ENCODE results near the gene RHOB. TPM values are rescaled to one million over a fixed set of nuclear protein-coding genes. Genes with fewer than 3 reads are reported as not detected.
A peak's percentile ranks its signal among the peaks of the same experiment; 100 is the strongest.
"Not testable (repeated sequence)": the region's sequence is repeated elsewhere in the genome, so short reads cannot be mapped to it uniquely, and the experiment has no call there.

The RHOB gene
- total and polyA plus RNA-seq, 12 donors: 105 to 337 (median 159) TPM

GRCh38 chr2:20415511-20415918, 31.4 kb upstream of the RHOB start:
- ATAC-seq (no peak), DNase-seq (no peak)
- intact Hi-C loops (cut with DNase I): no loop called here
- H3K27ac ChIP-seq: no peak overlapping the region
- no peak overlapping the region for H3K4me3 ChIP-seq
- H3K4me1 ChIP-seq: peaks cover 0 to 27% (median 0%) of the 10 kb centered on the region in 9 donors
- H3K27me3 ChIP-seq: peaks cover 0 to 3% (median 0%) of the 10 kb centered on the region in 7 donors
- WGBS, 2 donors: 74 to 76% methylated on average over 2 of the region's 2 CpGs
- H3K36me3 ChIP-seq: no peaks in the 10 kb centered on the region
- H3K9me3 ChIP-seq: peaks cover 0 to 8% (median 0%) of the 10 kb centered on the region in 11 donors
- TF ChIP-seq CTCF (IDR thresholded peaks at IDR 0.05): no peak

GRCh38 chr2:20416723-20417122, 30.2 kb upstream of the RHOB start:
- H3K27ac ChIP-seq: no peak overlapping the region
- H3K9me3 ChIP-seq: peaks cover 0 to 8% (median 0%) of the 10 kb centered on the region in 11 donors
- H3K36me3 ChIP-seq: no peaks in the 10 kb centered on the region
- WGBS, 2 donors: 60 to 67% methylated on average over 1 of the region's 1 CpG
- H3K4me3 ChIP-seq: no peak overlapping the region
- intact Hi-C loops (cut with DNase I): no loop called here
- ATAC-seq (no peak), DNase-seq (no peak)
- H3K27me3 ChIP-seq: peaks cover 0 to 3% (median 0%) of the 10 kb centered on the region in 7 donors
- no peak for TF ChIP-seq CTCF (IDR thresholded peaks at IDR 0.05)
- H3K4me1 ChIP-seq: peaks cover 0 to 27% (median 6%) of the 10 kb centered on the region in 9 donors

GRCh38 chr2:20417230-20417821, 29.5 kb upstream of the RHOB start:
- H3K36me3 ChIP-seq; H3K27me3 ChIP-seq; ATAC-seq; H3K27ac ChIP-seq; H3K9me3 ChIP-seq; DNase-seq; H3K4me3 ChIP-seq; intact Hi-C loops (cut with DNase I): not testable (repeated sequence)
- WGBS, 2 donors: 90 to 97% methylated on average over 5 of the region's 5 CpGs
- peaks cover 1 to 33% (median 12%) of the 10 kb centered on the region in 9 donors for H3K4me1 ChIP-seq

GRCh38 chr2:20418519-20418918, 28.4 kb upstream of the RHOB start:
- DNase-seq: no peak
- no peaks in the 10 kb centered on the region for H3K36me3 ChIP-seq
- intact Hi-C loops (cut with DNase I): no loop called here
- H3K4me1 ChIP-seq: peaks cover 6 to 44% (median 23%) of the 10 kb centered on the region in 9 donors
- TF ChIP-seq CTCF (IDR thresholded peaks at IDR 0.05): no peak
- ATAC-seq: no peak
- H3K27me3 ChIP-seq: peaks cover 0 to 3% (median 0%) of the 10 kb centered on the region in 7 donors
- 84 to 88% methylated on average over 3 of the region's 3 CpGs for WGBS, 2 donors
- no peak overlapping the region for H3K4me3 ChIP-seq
- no peaks in the 10 kb centered on the region for H3K9me3 ChIP-seq
- peak overlapping the region in 6 of 10 donors; percentile 5 to 76 (median 40) for H3K27ac ChIP-seq

GRCh38 chr2:20419007-20419576, 27.8 kb upstream of the RHOB start:
- H3K36me3 ChIP-seq: no peaks in the 10 kb centered on the region
- 54 to 64% methylated on average over 8 of the region's 8 CpGs for WGBS, 2 donors
- H3K27ac ChIP-seq: peak overlapping the region in 7 of 10 donors; percentile 10 to 76 (median 50)
- ATAC-seq: peak in 4 of 8 donors; percentile 16 to 54 (median 34)
- TF ChIP-seq CTCF (IDR thresholded peaks at IDR 0.05): no peak
- H3K27me3 ChIP-seq: peaks cover 0 to 3% (median 0%) of the 10 kb centered on the region in 7 donors
- intact Hi-C loops (cut with DNase I): no loop called here
- peaks cover 6 to 50% (median 23%) of the 10 kb centered on the region in 9 donors for H3K4me1 ChIP-seq
- no peaks in the 10 kb centered on the region for H3K9me3 ChIP-seq
- H3K4me3 ChIP-seq: no peak overlapping the region
- no peak for DNase-seq

All from heart right ventricle (tissue), 16 donors.